Myocyte (in vitro differentiated cells): ENCODE data around the gene HEPACAM. TPM values are rescaled to one million over a fixed set of nuclear protein-coding genes. Genes with fewer than 3 reads are reported as not detected.

Source experiments
- DNase-seq: peaks from one replicate; pipeline ENCODE4 v3.0.0-alpha.2; 2012; ENCODE audit warnings: low read depth
- total RNA-seq: library from RNA; depleted of rRNA; stranded (reverse); fragments of >200 nt; gene quantifications from 2 replicates; pipeline ENCODE4 v1.2.3, GENCODE V29; 2014

HEPACAM gene
- total RNA-seq, 1 donor from 2014 or later, result not detected

GRCh38 chr11:124899383-124900145 lies 36.3 kb downstream of the HEPACAM start:
- peak; percentile 40 for DNase-seq

- DNase-seq, result peak; percentile 82
Observed at GRCh38 chr11:124898711-124899110, 37.1 kb downstream of the HEPACAM start.

- DNase-seq, result peak; percentile 80
Observed at GRCh38 chr11:124898263-124898680, 37.6 kb downstream of the HEPACAM start.

GRCh38 chr11:124897674-124898262 lies 38.1 kb downstream of the HEPACAM start, which contains the start of gene ROBO4:
TSS of gene ROBO4 (minus strand) at chr11:124897865. CDS start at chr11:124897795, 70 bp downstream.
- no peak for DNase-seq

GRCh38 chr11:124896821-124897391 lies 38.9 kb downstream of the HEPACAM start:
- DNase-seq, result peak; percentile 84

- peak; percentile 62 for DNase-seq
Observed at GRCh38 chr11:124896071-124896750, 39.6 kb downstream of the HEPACAM start.

GRCh38 chr11:124895471-124895971 lies 40.3 kb downstream of the HEPACAM start:
- DNase-seq, result no peak

- no peak for DNase-seq
Observed at GRCh38 chr11:124894606-124895430, 41.0 kb downstream of the HEPACAM start.

GRCh38 chr11:124893781-124894401 lies 42.0 kb downstream of the HEPACAM start:
- no peak for DNase-seq

GRCh38 chr11:124892750-124893454 lies 42.9 kb downstream of the HEPACAM start:
- no peak for DNase-seq

GRCh38 chr11:124892146-124892545 lies 43.7 kb downstream of the HEPACAM start:
- DNase-seq, result no peak

- no peak for DNase-seq
Observed at GRCh38 chr11:124891373-124891861, 44.4 kb downstream of the HEPACAM start.

- DNase-seq, result no peak
Observed at GRCh38 chr11:124890683-124891372, 45.0 kb downstream of the HEPACAM start.

- no peak for DNase-seq
Observed at GRCh38 chr11:124890151-124890550, 45.7 kb downstream of the HEPACAM start.

GRCh38 chr11:124889191-124890091 lies 46.4 kb downstream of the HEPACAM start:
- no peak for DNase-seq

- no peak for DNase-seq
Observed at GRCh38 chr11:124887667-124888013, 48.2 kb downstream of the HEPACAM start.

GRCh38 chr11:124886978-124887666 lies 48.7 kb downstream of the HEPACAM start:
- no peak for DNase-seq
